ENCODE data around the gene NCAM1. TPM values are rescaled to one million over a fixed set of nuclear protein-coding genes. Genes with fewer than 3 reads are reported as not detected.

Gene NCAM1
- total and polyA plus RNA-seq, 9 of the 15 experiments (the other 6 are each of a cell fraction or from before 2014, with no cell fraction given), result 0.09 to 0.23 TPM; not detected in 7

DNA sequence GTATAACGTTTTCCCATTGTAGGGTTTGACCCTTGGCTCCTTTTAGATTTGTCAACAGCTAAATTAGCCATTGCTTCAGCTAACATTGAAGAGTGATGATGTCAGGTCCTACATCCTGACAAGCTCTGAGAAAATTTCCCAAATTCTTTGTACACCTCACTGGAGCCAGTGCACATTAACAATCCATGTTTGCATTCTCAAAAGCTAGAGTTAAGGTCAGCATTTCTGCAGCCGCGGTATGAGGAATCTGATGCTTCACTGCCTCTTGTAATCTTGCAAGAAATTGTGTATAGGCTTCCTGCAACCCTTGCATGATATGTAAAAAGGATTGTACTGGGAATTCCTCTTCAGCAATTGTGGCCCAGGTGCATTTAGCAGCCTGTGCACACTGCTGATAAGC is 33.1 kb upstream of the NCAM1 start:
- Histone ChIP-seq H2AFZ (ENCODE audit: low read depth, low read length) (no peak overlapping the region), H3K4me2 (ENCODE audit: insufficient read depth, low read length) (no peak overlapping the region)
- whole genome bisulfite sequencing (ENCODE audit: insufficient coverage, low coverage, missing lambda C conversion rate), result 3% methylated on average over 3 of the region's 3 CpGs

More for the DNA sequence above, 33.1 kb upstream of the NCAM1 start:
- POLR2A ChIA-PET, result no interaction called here
- Histone ChIP-seq H4K20me1 (replicated peaks; ENCODE audit: control insufficient read depth, insufficient read depth, low read length) (no peaks in the 10 kb centered on the region), H3K9me1 (ENCODE audit: control insufficient read depth, insufficient read depth, low read length) (no peaks in the 10 kb centered on the region), H3K4me1 (replicated peaks in 1 of 2; ENCODE audit: control insufficient read depth in 2 of 2, insufficient read depth in 2 of 2, low read length in 2 of 2) (no peaks in the 10 kb centered on the region), H3K27me3 (ENCODE audit: control insufficient read depth in 2 of 2, insufficient read depth in 2 of 2, low read length in 2 of 2) (peaks cover 2 to 4% of the 10 kb centered on the region in 2 experiments; a peak in 2 of 5 replicates), H3K36me3 (ENCODE audit: control insufficient read depth, insufficient read depth, low read length) (no peaks in the 10 kb centered on the region), H3K9ac (ENCODE audit: insufficient read depth in 1 of 2, low read depth in 2 of 2, low read length in 2 of 2) (no peak overlapping the region), H3K79me2 (ENCODE audit: control insufficient read depth, insufficient read depth, low read length) (no peaks in the 10 kb centered on the region), H3K4me3 (no peak overlapping the region), H3K27ac (ENCODE audit: extremely low read depth, low read depth, low read length) (no peak overlapping the region), H3K9me3 (replicated peaks; ENCODE audit: control insufficient read depth, insufficient read depth, low read depth, low read length) (no peaks in the 10 kb centered on the region)
- BruUV-seq (replicated peaks), result no TSS peak
- in situ Hi-C loops (cut with MboI) (loop anchor here (10.0 kb wide), 1 partner anchor 1007 kb away; no protein-coding TSS in a partner anchor), intact Hi-C loops (cut with micrococcal nuclease) (no loop called here)
- CTCF ChIA-PET (ENCODE audit: low intra/inter-chr PET ratio), result interaction anchor here (0.6 kb wide), 1 partner anchor 869 kb away, joined by 3 read pairs; no protein-coding TSS in a partner anchor
- no peak for ATAC-seq
- DNase-seq (ENCODE audit: extremely low read depth in 1 of 4, low spot score in 3 of 4), result no peak
- no peak for FAIRE-seq
- TF ChIP-seq KAT8 (IDR thresholded peaks at IDR 0.05; ENCODE audit: low read depth) (no peak), ESRRB (CRISPR knock-in tag; IDR thresholded peaks at IDR 0.05; ENCODE audit: borderline replicate concordance) (no peak), STAT5B (CRISPR knock-in tag; IDR thresholded peaks at IDR 0.05) (no peak), ZNF324 (CRISPR knock-in tag; IDR thresholded peaks at IDR 0.05) (no peak), GABPB2 (CRISPR knock-in tag; conservative IDR thresholded peaks at IDR 0.05) (no peak), TAF15 (IDR thresholded peaks at IDR 0.05; ENCODE audit: low read depth, low read length) (no peak), RBM17 (IDR thresholded peaks at IDR 0.05; ENCODE audit: borderline replicate concordance, low read depth, low read length) (no peak), PTRF (tag; IDR thresholded peaks at IDR 0.05) (no peak), PPARD (CRISPR knock-in tag; IDR thresholded peaks at IDR 0.05) (no peak), ZBED1 (IDR thresholded peaks at IDR 0.05) (no peak), U2AF2 (optimal IDR thresholded peaks at IDR 0.05; ENCODE audit: low read depth, low read length) (no peak), SIN3B (IDR thresholded peaks at IDR 0.05; ENCODE audit: low read depth) (no peak), ZNF274 (IDR thresholded peaks at IDR 0.05; ENCODE audit: borderline replicate concordance, low read depth, low read length) (no peak), BACH1 (tag; IDR thresholded peaks at IDR 0.05) (no peak), IRF2 (CRISPR knock-in tag; IDR thresholded peaks at IDR 0.05) (no peak), TCFL5 (CRISPR knock-in tag; conservative IDR thresholded peaks at IDR 0.05) (no peak), GTF2A2 (tag; IDR thresholded peaks at IDR 0.05) (no peak)
- TF ChIP-seq, protein P1, sequence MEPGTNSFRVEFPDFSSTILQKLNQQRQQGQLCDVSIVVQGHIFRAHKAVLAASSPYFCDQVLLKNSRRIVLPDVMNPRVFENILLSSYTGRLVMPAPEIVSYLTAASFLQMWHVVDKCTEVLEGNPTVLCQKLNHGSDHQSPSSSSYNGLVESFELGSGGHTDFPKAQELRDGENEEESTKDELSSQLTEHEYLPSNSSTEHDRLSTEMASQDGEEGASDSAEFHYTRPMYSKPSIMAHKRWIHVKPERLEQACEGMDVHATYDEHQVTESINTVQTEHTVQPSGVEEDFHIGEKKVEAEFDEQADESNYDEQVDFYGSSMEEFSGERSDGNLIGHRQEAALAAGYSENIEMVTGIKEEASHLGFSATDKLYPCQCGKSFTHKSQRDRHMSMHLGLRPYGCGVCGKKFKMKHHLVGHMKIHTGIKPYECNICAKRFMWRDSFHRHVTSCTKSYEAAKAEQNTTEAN (CRISPR knock-in tag; IDR thresholded peaks at IDR 0.05), result no peak
- TF ChIP-seq, protein P2, sequence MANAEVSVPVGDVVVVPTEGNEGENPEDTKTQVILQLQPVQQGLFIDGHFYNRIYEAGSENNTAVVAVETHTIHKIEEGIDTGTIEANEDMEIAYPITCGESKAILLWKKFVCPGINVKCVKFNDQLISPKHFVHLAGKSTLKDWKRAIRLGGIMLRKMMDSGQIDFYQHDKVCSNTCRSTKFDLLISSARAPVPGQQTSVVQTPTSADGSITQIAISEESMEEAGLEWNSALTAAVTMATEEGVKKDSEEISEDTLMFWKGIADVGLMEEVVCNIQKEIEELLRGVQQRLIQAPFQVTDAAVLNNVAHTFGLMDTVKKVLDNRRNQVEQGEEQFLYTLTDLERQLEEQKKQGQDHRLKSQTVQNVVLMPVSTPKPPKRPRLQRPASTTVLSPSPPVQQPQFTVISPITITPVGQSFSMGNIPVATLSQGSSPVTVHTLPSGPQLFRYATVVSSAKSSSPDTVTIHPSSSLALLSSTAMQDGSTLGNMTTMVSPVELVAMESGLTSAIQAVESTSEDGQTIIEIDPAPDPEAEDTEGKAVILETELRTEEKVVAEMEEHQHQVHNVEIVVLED (CRISPR knock-in tag; IDR thresholded peaks at IDR 0.05), result no peak
- TF ChIP-seq, protein P3, sequence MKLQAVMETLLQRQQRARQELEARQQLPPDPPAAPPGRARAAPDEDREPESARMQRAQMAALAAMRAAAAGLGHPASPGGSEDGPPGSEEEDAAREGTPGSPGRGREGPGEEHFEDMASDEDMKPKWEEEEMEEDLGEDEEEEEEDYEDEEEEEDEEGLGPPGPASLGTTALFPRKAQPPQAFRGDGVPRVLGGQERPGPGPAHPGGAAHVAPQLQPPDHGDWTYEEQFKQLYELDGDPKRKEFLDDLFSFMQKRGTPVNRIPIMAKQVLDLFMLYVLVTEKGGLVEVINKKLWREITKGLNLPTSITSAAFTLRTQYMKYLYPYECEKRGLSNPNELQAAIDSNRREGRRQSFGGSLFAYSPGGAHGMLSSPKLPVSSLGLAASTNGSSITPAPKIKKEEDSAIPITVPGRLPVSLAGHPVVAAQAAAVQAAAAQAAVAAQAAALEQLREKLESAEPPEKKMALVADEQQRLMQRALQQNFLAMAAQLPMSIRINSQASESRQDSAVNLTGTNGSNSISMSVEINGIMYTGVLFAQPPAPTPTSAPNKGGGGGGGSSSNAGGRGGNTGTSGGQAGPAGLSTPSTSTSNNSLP (IDR thresholded peaks at IDR 0.05; ENCODE audit: borderline replicate concordance, low read depth, low read length), result no peak

All from K562 (cell line).